Bronchial epithelial cell (primary cell): ENCODE data around the gene LMAN1L. TPM values are rescaled to one million over a fixed set of nuclear protein-coding genes. Genes with fewer than 3 reads are reported as not detected.
A peak's percentile ranks its signal among the peaks of the same experiment; 100 is the strongest.

ENCODE experiments used
- DNase-seq: peaks from one replicate; pipeline ENCODE4 v3.0.0-alpha.2; 2010; ENCODE audit warnings: low read depth
- FAIRE-seq: peaks from 2 replicates; lab custom pipeline; 2011; peaks lifted over from hg19 to GRCh38; lab: Jason Lieb, UNC
- H3K27me3 ChIP-seq: 2 replicates; pipeline ENCODE4 v1.5.1; 2011; ENCODE audit warnings: low read length; ENCODE audit not compliant: control insufficient read depth, insufficient read depth
- H3K36me3 ChIP-seq: 2 replicates; pipeline ENCODE4 v1.5.1; 2011; ENCODE audit warnings: low read length; ENCODE audit not compliant: control insufficient read depth, insufficient read depth
- H3K4me3 ChIP-seq: 2 replicates; pipeline ENCODE4 v1.5.1; 2011; ENCODE audit warnings: mild to moderate bottlenecking, low read depth, low read length, control low read depth
- total RNA-seq: library from RNA; depleted of rRNA; stranded (reverse); fragments of >200 nt; gene quantifications from 2 replicates; pipeline ENCODE4 v1.2.1, GENCODE V29; 2014
- TF ChIP-seq, protein P1 (sequence below): IDR thresholded peaks from 2 replicates; pipeline ENCODE4 v1.5.1; 2011; ENCODE audit warnings: mild to moderate bottlenecking, moderate library complexity, low read length, control low read depth, inconsistent platforms; ENCODE audit not compliant: insufficient read depth, severe bottlenecking

LMAN1L gene
- total RNA-seq, 1 donor from 2014 or later, result under 0.01 TPM

DNA sequence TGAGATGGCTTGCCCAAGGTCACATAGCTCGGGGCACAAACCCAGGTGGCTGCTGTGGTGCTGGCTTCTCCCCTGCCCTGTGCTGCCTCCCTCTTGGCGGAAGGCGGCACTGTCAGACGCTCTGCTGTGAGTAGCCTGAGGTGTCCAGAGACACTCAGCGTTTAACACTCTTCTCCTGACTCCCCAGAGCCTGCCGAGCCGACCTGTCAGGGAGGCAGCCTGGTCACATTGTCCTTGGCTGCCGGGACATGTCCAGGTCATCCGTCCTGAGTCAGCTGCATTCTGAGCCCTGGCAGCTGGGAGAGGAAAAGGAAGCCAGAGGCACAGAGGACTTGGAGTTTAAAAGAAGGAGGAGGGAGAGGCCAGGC lies 4.7 kb downstream of the LMAN1L start:
- peak; percentile 87 for FAIRE-seq
- Histone ChIP-seq H3K27me3 (no peaks in the 10 kb centered on the region), H3K36me3 (no peaks in the 10 kb centered on the region), H3K4me3 (no peak overlapping the region)
- TF ChIP-seq, protein P1, sequence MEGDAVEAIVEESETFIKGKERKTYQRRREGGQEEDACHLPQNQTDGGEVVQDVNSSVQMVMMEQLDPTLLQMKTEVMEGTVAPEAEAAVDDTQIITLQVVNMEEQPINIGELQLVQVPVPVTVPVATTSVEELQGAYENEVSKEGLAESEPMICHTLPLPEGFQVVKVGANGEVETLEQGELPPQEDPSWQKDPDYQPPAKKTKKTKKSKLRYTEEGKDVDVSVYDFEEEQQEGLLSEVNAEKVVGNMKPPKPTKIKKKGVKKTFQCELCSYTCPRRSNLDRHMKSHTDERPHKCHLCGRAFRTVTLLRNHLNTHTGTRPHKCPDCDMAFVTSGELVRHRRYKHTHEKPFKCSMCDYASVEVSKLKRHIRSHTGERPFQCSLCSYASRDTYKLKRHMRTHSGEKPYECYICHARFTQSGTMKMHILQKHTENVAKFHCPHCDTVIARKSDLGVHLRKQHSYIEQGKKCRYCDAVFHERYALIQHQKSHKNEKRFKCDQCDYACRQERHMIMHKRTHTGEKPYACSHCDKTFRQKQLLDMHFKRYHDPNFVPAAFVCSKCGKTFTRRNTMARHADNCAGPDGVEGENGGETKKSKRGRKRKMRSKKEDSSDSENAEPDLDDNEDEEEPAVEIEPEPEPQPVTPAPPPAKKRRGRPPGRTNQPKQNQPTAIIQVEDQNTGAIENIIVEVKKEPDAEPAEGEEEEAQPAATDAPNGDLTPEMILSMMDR, result peak; percentile 58
- peak; percentile 74 for DNase-seq

DNA sequence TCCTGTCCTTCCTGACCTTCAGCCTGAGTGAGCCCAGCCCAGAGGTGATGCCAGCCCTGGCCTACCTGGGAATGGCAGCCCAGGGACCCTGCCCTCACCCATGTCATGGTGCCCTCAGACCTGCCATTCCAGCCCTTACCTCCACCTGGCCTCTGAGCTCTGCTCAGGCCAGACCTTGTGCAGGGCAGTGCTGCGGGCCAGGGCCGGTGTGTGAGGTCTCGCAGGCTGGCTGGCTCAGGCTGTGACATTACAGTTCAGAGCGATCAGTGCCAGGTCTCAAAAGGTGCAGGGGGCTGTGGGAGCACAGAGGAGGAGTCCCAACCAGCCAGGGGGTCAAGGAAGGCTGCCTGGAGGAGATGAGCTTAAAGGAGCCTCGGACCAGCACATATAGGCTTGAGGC lies 7.4 kb downstream of the LMAN1L start:
- FAIRE-seq, result no peak
- TF ChIP-seq, protein P1, result no peak
- DNase-seq, result no peak
- no peak overlapping the region for H3K4me3 ChIP-seq
- H3K27me3 ChIP-seq, result no peaks in the 10 kb centered on the region
- no peaks in the 10 kb centered on the region for H3K36me3 ChIP-seq

DNA sequence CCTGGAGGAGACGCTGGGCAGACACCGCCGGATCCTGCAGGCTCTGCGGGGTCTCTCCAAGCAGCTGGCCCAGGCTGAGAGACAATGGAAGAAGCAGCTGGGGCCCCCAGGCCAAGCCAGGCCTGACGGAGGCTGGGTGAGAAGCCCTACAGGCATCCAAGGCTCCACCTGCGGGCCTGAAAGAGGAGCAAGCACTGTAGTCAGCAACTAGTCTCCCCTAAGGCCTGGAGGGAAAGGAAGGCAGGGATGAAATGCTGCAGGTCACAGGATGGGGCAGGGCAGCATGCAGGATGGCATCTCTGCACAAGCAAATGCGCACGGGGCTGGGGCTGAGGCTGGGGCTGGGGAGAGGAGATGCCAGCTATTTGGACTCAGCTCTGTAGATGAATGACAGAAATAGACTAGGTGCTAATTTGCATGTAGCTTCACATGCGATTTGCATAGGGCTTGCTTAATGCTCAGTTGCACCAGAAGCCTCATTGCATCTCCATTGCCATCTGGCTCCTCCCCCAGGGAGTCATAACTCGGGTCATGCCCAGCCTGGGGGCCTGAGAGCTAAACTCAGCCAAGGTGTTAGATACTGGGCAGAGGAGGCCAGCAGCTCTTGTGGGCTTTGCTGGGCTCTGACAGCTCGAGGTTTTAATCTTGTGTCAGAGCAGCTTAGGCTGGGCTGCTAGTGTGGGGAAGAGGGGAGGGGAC lies 8.6 kb downstream of the LMAN1L start:
- DNase-seq (peak; percentile 34), FAIRE-seq (peak; percentile 75)
- TF ChIP-seq, protein P1, result no peak
- peaks cover 7% of the 10 kb centered on the region for H3K27me3 ChIP-seq
- H3K36me3 ChIP-seq, result no peaks in the 10 kb centered on the region
- no peak overlapping the region for H3K4me3 ChIP-seq

DNA sequence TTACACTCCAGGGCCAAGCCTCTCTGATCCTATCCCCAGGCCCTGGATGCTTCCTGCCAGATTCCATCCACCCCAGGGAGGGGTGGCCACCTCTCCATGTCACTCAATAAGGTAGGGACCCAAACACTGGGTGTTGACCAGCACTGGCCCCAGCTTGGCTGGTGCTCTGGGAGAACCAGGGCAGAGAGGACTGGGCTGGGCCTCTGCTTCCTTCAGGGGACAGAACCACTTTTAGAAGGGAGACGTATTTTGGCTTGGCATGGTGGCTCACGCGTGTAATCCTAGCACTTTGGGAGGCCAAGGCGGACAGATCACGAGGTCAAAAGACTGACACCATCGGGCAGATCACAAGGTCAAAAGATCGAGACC lies 9.1 kb downstream of the LMAN1L start:
- no peak for DNase-seq
- Histone ChIP-seq H3K27me3 (peaks cover 8% of the 10 kb centered on the region), H3K36me3 (no peaks in the 10 kb centered on the region), H3K4me3 (no peak overlapping the region)
- TF ChIP-seq, protein P1, result no peak
- FAIRE-seq, result no peak

DNA sequence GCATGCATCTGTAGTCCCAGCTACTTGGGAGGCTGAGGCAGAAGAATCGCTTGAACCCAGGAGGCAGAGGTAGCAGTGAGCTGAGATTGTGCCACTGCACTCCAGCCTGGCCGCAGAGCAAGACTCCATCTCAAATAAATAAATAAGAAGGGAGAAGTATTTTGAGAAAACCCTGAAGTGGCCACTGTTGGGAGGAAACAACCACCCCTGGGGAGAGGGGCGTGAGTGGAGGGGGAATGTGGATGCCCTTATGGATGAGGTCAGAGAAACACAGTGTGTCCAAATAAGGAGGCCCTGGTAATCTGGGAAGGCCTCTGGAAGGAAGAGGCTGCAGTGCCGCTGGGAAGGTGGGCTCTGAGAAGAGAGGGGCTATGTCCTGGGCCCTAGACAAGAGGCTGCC lies 9.6 kb downstream of the LMAN1L start:
- FAIRE-seq (no peak), DNase-seq (no peak)
- no peak overlapping the region for H3K4me3 ChIP-seq
- TF ChIP-seq, protein P1, result no peak
- no peaks in the 10 kb centered on the region for H3K36me3 ChIP-seq
- peaks cover 13% of the 10 kb centered on the region for H3K27me3 ChIP-seq

DNA sequence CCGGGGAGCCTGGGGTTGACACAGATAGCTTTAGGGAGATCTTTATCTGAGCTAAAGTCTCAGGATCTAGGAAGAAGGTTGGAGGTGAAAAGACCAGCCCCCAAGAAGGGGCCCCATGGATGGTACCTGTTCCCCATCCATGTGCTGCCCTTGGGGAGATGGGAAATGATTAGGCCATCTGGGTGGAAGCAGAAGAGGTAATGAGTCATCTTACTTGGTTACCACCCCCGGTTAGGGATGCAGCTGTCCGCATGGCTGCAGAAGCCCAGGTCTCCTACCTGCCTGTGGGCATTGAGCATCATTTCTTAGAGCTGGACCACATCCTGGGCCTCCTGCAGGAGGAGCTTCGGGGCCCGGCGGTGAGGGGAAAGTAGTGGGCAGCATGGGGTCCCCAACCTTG lies 10.7 kb downstream of the LMAN1L start:
- Histone ChIP-seq H3K27me3 (peaks cover 19% of the 10 kb centered on the region), H3K4me3 (no peak overlapping the region), H3K36me3 (no peaks in the 10 kb centered on the region)
- peak; percentile 26 for DNase-seq
- TF ChIP-seq, protein P1, result no peak
- no peak for FAIRE-seq
